HCT116 (cell line): ENCODE measurements around the gene ASB3.

ENCODE experiments used
- POLR2A ChIP-seq: IDR thresholded peaks from 2 replicates; pipeline ENCODE4 v1.7.0; 2011; ENCODE audit warnings: borderline replicate concordance; ENCODE audit not compliant: insufficient read depth, insufficient read length; ENCODE audit errors: extremely low read depth
- TF ChIP-seq, protein P1 (sequence below), 3 experiments: fragments of 200-600 bp in 1 of 3; sonication (generic) in 1 of 3; IDR thresholded peaks in 2 of 3; conservative IDR thresholded peaks in 1 of 3; 2 replicates each; pipeline ENCODE4 v1.5.1; 2012 to 2017; ENCODE audit warnings: low read depth in 2 of 3, low read length in 2 of 3, antibody characterized with exemption in 1 of 3, borderline replicate concordance in 1 of 3, control low read depth in 1 of 3, mild to moderate bottlenecking in 1 of 3, mixed read lengths in 1 of 3, mixed run types in 1 of 3, moderate library complexity in 1 of 3; ENCODE audit not compliant: insufficient read depth in 1 of 3
- TF ChIP-seq, protein P2 (sequence below): IDR thresholded peaks from 2 replicates; pipeline ENCODE4 v1.6.1; 2012

DNA sequence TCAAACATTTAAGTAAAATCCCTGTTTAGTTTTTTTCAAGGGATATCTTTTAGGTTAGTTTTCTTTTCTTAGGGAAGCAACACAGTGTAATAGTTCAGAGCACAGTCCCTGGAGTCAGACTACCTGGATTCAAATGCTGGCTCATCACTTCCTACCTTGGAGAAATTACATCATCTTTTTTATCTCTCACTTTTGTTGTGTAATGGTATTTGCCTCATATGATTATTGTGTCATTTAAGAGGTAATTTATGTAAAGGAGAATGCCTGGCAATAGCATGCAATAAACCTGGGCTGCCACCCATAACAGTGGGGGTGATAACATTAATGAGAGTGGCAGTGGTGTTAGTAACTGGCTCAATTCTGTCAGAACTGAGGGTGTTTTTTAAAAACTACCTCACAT is 26.4 kb upstream of the ASB3 start:
- TF ChIP-seq, protein P1, sequence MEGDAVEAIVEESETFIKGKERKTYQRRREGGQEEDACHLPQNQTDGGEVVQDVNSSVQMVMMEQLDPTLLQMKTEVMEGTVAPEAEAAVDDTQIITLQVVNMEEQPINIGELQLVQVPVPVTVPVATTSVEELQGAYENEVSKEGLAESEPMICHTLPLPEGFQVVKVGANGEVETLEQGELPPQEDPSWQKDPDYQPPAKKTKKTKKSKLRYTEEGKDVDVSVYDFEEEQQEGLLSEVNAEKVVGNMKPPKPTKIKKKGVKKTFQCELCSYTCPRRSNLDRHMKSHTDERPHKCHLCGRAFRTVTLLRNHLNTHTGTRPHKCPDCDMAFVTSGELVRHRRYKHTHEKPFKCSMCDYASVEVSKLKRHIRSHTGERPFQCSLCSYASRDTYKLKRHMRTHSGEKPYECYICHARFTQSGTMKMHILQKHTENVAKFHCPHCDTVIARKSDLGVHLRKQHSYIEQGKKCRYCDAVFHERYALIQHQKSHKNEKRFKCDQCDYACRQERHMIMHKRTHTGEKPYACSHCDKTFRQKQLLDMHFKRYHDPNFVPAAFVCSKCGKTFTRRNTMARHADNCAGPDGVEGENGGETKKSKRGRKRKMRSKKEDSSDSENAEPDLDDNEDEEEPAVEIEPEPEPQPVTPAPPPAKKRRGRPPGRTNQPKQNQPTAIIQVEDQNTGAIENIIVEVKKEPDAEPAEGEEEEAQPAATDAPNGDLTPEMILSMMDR (IDR thresholded peaks at IDR 0.05 in 2 of 3, conservative IDR thresholded peaks at IDR 0.05 in 1 of 3; ENCODE audit: borderline replicate concordance in 1 of 3, insufficient read depth in 1 of 3, low read depth in 2 of 3, low read length in 2 of 3), result no peak
- no peak for TF ChIP-seq POLR2A
- TF ChIP-seq, protein P2, sequence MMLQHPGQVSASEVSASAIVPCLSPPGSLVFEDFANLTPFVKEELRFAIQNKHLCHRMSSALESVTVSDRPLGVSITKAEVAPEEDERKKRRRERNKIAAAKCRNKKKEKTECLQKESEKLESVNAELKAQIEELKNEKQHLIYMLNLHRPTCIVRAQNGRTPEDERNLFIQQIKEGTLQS, result no peak
